Measurements from ENCODE around the gene ATG16L1. TPM values are rescaled to one million over a fixed set of nuclear protein-coding genes. Genes with fewer than 3 reads are reported as not detected.

Gene ATG16L1
- polyA plus RNA-seq, 1 donor from 2014 or later, result 67.6 TPM

DNA sequence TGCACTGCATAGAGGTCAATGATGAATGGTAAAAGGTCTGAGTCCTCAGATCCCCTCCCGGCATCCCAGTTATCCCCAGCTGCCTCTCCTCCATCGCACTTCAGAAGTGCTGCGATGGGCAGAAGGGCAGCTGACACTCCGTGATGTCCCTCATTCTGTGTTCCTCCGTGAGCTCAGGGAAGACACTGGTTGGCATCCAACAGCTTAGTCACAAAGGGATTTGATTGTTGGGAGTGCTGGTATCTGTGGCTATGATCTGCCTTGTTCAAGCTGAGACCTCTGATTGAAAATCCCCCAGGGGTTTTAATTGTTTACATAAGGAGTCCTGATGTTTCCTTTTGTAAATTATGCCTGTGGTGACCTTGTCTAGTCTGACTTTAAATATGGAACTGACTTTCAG lies 37.2 kb downstream of the ATG16L1 start:
- Histone ChIP-seq H3K9me3 (ENCODE audit: low read length) (no peaks in the 10 kb centered on the region), H3K27me3 (ENCODE audit: insufficient read depth, low read depth, low read length) (no peaks in the 10 kb centered on the region), H3K9ac (ENCODE audit: low read length) (no peak overlapping the region), H3K4me2 (ENCODE audit: low read length) (no peak overlapping the region), H3K4me3 (ENCODE audit: low read length) (no peak overlapping the region), H4K20me1 (ENCODE audit: insufficient read depth) (no peaks in the 10 kb centered on the region), H3F3A (ENCODE audit: insufficient read depth, low read length, poor library complexity, severe bottlenecking) (no peaks in the 10 kb centered on the region), H2AFZ (ENCODE audit: low read depth, low read length) (no peak overlapping the region), H3K9me2 (ENCODE audit: insufficient read depth, low read length) (no peaks in the 10 kb centered on the region), H3K27ac (ENCODE audit: low read length) (no peak overlapping the region), H3K36me3 (ENCODE audit: insufficient read depth, low read length) (peaks cover 10% of the 10 kb centered on the region), H3K79me2 (replicated peaks; ENCODE audit: insufficient read depth, low read length) (no peaks in the 10 kb centered on the region)
- TF ChIP-seq, protein P1, sequence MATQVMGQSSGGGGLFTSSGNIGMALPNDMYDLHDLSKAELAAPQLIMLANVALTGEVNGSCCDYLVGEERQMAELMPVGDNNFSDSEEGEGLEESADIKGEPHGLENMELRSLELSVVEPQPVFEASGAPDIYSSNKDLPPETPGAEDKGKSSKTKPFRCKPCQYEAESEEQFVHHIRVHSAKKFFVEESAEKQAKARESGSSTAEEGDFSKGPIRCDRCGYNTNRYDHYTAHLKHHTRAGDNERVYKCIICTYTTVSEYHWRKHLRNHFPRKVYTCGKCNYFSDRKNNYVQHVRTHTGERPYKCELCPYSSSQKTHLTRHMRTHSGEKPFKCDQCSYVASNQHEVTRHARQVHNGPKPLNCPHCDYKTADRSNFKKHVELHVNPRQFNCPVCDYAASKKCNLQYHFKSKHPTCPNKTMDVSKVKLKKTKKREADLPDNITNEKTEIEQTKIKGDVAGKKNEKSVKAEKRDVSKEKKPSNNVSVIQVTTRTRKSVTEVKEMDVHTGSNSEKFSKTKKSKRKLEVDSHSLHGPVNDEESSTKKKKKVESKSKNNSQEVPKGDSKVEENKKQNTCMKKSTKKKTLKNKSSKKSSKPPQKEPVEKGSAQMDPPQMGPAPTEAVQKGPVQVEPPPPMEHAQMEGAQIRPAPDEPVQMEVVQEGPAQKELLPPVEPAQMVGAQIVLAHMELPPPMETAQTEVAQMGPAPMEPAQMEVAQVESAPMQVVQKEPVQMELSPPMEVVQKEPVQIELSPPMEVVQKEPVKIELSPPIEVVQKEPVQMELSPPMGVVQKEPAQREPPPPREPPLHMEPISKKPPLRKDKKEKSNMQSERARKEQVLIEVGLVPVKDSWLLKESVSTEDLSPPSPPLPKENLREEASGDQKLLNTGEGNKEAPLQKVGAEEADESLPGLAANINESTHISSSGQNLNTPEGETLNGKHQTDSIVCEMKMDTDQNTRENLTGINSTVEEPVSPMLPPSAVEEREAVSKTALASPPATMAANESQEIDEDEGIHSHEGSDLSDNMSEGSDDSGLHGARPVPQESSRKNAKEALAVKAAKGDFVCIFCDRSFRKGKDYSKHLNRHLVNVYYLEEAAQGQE (IDR thresholded peaks at IDR 0.05; ENCODE audit: borderline replicate concordance), result no peak
- TF ChIP-seq MXI1 (conservative IDR thresholded peaks at IDR 0.05; ENCODE audit: poor library complexity, severe bottlenecking) (no peak), TAF1 (IDR thresholded peaks at IDR 0.05; ENCODE audit: low read depth) (no peak), POLR2AphosphoS5 (IDR thresholded peaks at IDR 0.05) (no peak), SMC3 (conservative IDR thresholded peaks at IDR 0.05; ENCODE audit: poor library complexity) (no peak), EP300 (conservative IDR thresholded peaks at IDR 0.05; ENCODE audit: poor library complexity, severe bottlenecking) (no peak), EZH2 (IDR thresholded peaks at IDR 0.05; ENCODE audit: borderline replicate concordance, insufficient read depth, low read length, poor library complexity, severe bottlenecking) (no peak), RAD21 (conservative IDR thresholded peaks at IDR 0.05) (no peak)
- TF ChIP-seq, protein P2, sequence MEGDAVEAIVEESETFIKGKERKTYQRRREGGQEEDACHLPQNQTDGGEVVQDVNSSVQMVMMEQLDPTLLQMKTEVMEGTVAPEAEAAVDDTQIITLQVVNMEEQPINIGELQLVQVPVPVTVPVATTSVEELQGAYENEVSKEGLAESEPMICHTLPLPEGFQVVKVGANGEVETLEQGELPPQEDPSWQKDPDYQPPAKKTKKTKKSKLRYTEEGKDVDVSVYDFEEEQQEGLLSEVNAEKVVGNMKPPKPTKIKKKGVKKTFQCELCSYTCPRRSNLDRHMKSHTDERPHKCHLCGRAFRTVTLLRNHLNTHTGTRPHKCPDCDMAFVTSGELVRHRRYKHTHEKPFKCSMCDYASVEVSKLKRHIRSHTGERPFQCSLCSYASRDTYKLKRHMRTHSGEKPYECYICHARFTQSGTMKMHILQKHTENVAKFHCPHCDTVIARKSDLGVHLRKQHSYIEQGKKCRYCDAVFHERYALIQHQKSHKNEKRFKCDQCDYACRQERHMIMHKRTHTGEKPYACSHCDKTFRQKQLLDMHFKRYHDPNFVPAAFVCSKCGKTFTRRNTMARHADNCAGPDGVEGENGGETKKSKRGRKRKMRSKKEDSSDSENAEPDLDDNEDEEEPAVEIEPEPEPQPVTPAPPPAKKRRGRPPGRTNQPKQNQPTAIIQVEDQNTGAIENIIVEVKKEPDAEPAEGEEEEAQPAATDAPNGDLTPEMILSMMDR (IDR thresholded peaks at IDR 0.05; ENCODE audit: poor library complexity, severe bottlenecking), result no peak

DNA sequence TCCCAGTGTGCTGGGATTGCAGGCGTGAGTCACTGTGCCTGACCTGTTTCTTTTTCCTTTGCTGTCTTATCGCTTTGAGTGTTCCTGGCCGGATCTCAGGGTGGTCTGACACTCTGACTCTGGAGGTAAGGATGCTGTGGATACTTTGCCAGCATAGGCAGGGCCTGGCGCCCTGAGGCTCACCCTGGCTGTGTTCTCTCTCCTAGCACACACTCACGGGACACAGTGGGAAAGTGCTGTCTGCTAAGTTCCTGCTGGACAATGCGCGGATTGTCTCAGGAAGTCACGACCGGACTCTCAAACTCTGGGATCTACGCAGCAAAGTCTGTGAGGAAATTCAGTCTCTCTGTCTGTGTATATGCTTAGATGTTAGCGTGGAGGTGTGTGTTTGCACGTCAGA lies 38.2 kb downstream of the ATG16L1 start:
- H3K9me3 ChIP-seq (ENCODE audit: low read length), result no peaks in the 10 kb centered on the region
- H3K4me2 ChIP-seq (ENCODE audit: low read length), result no peak overlapping the region
- H3K27ac ChIP-seq (ENCODE audit: low read length), result no peak overlapping the region
- H3F3A ChIP-seq (ENCODE audit: insufficient read depth, low read length, poor library complexity, severe bottlenecking), result no peaks in the 10 kb centered on the region
- peaks cover 10% of the 10 kb centered on the region for H3K36me3 ChIP-seq (ENCODE audit: insufficient read depth, low read length)
- no peak overlapping the region for H2AFZ ChIP-seq (ENCODE audit: low read depth, low read length)
- TF ChIP-seq MXI1 (conservative IDR thresholded peaks at IDR 0.05; ENCODE audit: poor library complexity, severe bottlenecking) (no peak), TAF1 (IDR thresholded peaks at IDR 0.05; ENCODE audit: low read depth) (no peak), POLR2AphosphoS5 (IDR thresholded peaks at IDR 0.05) (no peak), RAD21 (conservative IDR thresholded peaks at IDR 0.05) (no peak), EP300 (conservative IDR thresholded peaks at IDR 0.05; ENCODE audit: poor library complexity, severe bottlenecking) (no peak), SMC3 (conservative IDR thresholded peaks at IDR 0.05; ENCODE audit: poor library complexity) (no peak), EZH2 (IDR thresholded peaks at IDR 0.05; ENCODE audit: borderline replicate concordance, insufficient read depth, low read length, poor library complexity, severe bottlenecking) (no peak)
- TF ChIP-seq, protein P1 (IDR thresholded peaks at IDR 0.05; ENCODE audit: borderline replicate concordance), result no peak
- TF ChIP-seq, protein P2 (IDR thresholded peaks at IDR 0.05; ENCODE audit: poor library complexity, severe bottlenecking), result no peak
- no peak overlapping the region for H3K4me3 ChIP-seq (ENCODE audit: low read length)
- no peak overlapping the region for H3K9ac ChIP-seq (ENCODE audit: low read length)
- H3K79me2 ChIP-seq (replicated peaks; ENCODE audit: insufficient read depth, low read length), result no peaks in the 10 kb centered on the region
- no peaks in the 10 kb centered on the region for H3K27me3 ChIP-seq (ENCODE audit: insufficient read depth, low read depth, low read length)
- H4K20me1 ChIP-seq (ENCODE audit: insufficient read depth), result no peaks in the 10 kb centered on the region
- H3K9me2 ChIP-seq (ENCODE audit: insufficient read depth, low read length), result no peaks in the 10 kb centered on the region
